NK-92 (cell line): Measurements from ENCODE around the gene FAM219B.

Experiments
- DNase-seq: peaks from one replicate; lab custom pipeline; 2025; ENCODE audit not compliant: unreplicated experiment; lab: John Stamatoyannopoulos, UW

FAM219B gene

DNA sequence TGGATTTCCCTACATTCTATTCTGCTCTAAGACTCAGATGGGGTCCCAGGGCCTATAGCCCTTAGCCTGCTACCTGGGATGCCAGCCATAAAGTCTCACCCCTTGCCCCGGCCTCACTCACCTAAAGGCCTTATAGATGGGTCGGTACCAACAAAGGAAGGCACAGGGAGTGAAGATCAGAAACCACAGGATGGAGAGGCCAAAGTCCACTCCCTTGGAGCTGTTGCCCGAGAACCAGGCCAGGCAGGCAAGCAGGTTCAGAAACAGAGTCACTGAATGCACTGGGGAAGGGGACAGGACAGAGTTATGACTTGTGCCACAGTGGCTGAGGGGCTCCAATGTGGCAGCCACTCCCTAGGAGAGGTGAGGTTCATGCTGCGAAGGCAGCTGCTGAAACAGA, 56.3 kb downstream of the FAM219B start:
- no peak for DNase-seq
